HG02884 (cell line): ENCODE data around the gene POU6F2.

ENCODE experiments used
- ATAC-seq: cut with Tn5 transposase; IDR thresholded peaks from one replicate; pipeline ENCODE4 v1.9.1; 2021; ENCODE audit warnings: mild to moderate bottlenecking, moderate library complexity; ENCODE audit not compliant: unreplicated experiment

Gene POU6F2

DNA sequence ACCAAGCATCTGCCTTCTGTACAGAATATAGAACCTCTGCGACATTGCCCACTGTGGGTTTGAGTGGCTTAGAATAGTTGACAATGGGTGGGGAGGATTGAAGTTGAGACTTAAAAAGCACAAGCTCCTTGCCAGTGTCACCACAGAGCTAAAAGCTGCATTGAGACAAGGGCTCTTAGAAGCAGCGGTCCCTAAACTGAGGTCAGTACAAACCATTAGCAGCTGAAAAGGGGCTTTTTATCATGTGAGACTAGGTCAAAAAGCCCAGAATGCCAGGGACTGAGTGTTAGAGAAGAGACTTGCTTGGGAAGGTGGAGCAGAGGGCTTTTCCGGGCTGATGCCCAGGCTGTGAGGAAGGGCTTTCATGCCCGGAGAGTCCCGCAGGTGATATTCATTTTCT is 91.3 kb downstream of the POU6F2 start:
- ATAC-seq, result no peak

DNA sequence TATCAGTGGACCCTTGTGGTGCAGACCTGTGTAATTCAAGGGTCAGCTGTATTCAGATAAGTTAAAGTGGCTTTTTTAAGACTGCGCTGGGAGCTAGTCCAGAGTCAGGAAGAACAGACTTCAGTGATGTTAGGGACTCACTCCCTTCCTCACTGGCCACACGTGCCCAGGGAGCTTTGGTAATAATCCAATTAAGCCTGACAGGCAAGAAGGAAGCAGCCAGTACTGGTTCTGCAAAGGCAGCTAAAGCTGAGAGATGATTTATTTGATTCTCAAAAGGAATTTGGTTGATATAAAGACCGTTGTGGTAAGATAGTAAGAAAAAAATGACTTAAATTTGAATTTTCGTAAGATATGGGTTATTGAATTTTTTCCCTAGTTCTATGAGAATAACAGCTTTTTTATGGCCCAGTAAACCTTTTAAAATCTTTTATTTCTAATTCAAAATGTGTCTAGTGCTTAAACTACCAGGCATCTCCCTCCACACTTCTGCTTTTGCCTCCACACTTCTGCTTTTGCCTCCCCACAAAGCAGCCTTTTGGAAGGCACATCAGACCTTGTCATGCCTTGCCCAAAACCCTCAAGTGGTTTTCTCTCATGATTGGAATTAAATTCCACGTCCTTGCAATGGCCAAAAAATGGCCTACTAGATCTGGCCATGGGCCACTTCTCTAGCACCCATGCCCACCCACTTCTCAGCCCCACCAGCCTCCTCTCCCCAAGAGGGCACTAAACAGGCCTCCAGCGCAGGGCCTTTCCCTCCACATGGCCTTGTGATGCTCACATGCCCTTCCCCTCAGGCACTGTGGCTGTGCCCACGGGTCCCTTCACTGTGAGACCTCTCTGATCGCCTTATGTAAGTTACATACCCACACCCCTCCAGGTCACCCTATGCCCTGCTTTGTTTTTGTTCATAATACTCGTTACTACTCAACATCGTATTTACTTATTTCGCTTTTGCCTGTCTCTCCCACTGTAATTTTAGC is 92.5 kb downstream of the POU6F2 start:
- ATAC-seq, result no peak

DNA sequence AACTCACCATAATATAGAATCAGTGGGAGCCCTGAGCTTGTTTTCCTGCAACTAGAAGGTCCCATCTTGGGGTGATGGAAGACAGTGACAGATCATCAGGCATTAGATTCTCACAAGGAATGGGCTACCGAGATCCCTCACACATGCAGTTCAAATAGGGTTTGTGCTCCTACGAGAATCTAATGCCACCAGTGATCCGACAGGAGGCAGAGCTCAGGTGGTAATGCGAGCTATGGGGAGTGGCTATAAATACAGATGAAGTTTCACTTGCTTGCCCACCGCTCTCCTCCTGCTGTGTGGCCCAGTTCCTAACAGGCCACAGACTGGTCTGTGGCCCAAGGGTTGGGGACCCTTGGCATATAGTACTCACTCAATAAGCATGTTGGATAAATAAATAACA is 93.4 kb downstream of the POU6F2 start:
- ATAC-seq, result no peak

DNA sequence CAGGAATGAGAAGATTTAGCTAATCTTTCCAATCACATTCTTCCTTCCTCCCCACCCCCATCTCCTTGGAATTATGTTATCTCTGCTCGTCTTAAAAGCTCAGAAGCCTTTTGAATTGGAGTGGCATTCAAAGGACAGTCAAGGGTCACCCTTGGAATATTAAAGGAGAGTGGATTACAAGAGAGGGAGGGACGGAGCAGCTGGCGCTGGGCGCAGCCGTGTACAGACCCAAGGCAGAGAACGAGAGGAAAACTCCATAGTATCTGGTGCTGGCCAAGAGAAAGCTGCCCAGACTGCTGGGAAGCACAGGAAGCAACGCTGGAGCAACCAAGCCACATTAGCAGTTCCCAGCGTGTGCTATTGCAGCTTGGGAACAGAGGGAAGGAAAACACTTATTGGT is 95.7 kb downstream of the POU6F2 start:
- ATAC-seq, result no peak

DNA sequence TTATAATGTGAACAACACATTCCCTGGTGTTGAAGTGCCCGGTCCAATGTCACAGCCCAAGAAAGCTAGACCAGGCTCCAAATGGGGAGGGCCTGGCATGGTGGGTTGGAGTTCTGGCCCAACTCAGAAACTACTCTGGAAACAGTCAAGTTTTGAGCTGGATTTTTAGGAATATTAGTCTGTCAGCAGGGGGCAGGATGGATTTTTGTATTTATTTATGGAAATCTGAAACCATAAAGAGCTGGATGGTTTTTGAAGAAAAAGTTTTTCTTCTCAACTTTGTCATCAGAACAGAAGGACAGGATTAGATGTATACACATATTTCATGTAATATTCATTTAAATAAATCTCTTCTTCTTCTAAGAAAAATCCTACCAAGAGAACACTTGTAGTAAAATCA is 97.5 kb downstream of the POU6F2 start:
- ATAC-seq, result no peak

DNA sequence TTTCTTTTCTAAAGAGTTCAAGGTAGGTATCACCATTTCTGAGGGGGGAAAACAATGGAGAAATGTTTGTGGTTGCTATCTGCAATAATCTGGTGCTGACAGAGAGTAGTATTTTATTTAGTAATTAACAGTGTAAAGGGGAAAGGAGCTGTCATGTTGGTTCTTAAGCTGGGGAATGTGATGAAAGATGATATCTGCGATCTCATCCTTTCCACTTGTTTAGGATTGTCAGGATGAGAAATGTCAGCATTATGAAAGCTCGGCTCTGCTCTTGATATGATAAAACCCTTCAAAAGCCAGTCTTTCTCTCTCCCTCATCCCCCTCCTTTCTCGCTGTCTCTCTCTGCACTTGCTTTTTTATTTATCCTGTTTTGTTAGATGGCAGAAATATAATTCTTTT is 106.1 kb downstream of the POU6F2 start:
- ATAC-seq, result no peak

DNA sequence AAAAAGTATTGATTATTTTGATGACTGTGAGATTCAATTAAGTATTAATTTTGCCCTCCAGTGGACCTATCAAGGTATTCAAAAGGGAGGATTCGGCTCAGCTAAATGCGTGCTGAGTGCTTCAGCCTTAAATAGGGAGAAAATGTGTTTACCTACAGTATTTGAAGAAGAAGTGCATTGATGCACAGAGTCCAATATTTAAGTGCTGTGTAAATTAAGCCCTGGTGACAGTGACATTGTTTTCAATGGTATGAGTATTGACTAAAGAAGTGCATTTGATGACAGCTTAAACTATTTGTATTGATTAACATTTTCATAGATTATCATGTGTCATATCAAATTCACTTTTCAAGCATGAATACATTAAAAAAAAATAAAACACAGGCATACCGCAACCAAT is 106.6 kb downstream of the POU6F2 start:
- ATAC-seq, result no peak

DNA sequence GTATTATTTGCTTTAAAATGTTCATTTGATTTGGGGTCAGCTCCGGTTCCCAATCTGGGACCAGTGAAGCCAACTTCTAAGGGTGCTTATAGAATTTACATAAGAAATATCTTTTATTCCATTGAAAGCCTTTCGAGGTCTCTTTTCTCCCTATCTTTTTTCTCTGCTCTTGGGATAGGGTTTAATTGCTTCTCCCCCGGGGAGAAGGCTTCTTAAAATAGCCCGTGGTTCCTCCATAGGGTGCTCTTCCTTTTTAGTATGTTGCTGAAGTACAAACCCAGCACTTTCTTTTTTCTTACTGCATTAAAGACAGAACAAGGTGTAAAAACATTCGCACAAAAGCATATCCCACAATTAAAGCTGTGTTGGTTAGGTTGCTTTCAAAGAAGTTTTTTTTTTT is 107.5 kb downstream of the POU6F2 start:
- no peak for ATAC-seq

DNA sequence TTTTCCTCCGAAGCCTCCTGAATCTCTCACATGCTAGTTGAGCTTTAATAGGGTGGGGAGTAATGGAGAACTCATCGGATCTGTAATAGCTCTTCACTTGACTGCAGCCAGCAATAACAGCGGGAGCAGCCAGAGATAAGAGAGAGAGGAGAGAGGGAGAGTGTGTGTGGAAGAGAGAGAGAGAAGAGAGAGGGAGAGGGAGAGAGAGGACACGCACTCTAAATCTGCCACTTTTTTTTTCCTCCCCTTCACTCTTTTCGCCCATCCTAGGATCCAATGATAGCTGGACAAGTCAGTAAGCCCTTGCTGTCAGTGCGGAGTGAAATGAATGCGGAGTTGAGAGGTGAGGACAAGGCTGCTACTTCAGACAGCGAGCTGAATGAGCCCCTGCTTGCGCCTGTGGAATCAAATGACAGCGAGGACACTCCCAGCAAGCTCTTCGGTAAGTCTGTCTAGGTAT is 107.9 kb downstream of the POU6F2 start:
- ATAC-seq, result no peak

DNA sequence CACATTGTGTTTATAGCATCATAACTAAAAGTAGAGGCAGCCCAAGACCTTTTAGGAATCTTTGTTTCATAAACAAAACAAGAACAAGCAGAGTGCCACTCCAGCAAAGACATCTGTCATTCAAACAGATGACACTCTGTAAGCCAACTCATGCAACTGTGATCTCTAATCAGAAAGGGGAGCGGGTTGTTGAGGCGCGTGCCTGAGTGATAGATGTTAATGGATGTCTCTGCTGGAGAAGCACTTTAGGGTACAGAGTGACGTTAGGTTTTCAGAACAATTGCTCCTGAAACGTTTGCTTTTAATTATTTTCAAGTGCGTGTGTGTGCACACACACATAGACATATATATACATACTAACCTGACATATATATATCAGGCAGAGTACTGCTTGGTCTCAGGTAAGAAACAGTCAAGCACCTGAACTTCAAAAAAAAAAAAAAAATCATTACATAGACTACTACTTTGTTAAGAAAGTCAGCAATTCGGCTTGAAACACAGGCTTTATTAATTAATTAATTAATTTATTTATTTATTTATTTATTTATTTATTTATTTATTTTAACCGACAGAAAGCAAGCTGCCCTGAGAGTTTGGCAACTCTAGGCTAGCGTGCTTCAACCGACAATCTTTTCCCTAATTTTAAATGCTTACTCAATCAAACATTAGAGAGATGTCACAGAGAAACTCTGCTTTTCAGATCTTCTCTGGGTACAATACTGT is 109.1 kb downstream of the POU6F2 start:
- ATAC-seq, result no peak

DNA sequence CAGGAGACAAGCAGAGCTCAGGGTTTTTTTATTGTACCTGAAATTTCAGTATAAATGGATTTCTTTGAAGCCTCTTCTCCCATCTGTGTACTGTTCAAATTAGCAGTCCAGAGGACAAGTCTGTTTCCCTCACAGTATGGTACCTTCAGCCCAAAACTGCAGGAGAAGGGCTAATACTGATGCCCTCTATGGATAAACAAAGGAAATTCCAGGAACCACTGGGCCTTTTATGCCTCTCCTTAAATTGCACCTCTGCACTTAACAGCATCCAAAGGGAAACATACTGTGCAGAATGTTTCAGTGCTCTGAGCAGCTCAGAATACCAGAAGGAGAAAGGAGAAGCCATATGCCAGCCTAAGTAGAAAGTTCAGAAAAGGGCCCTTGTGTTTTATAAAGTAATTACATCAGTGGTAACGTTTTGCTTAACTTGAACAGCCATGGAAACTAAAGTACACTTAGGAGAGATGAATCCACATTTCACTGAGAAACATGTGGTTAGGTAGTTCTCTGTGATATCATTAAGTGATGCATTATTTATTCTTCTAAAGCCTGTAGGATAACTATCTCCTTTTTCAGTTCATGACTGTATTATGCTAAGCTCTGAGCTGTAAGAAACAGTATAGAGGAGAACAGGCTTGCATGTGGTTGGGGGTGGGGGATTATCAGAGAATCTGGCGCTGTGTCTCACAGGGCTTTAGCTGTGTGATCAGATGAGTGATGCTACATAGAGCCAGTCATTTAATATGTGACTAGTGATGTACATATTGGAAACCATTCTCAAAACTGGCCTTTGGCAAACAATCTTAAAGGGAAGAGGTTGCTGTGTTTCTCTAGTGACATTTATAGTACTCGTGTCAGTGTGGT is 111.3 kb downstream of the POU6F2 start:
- ATAC-seq, result no peak

DNA sequence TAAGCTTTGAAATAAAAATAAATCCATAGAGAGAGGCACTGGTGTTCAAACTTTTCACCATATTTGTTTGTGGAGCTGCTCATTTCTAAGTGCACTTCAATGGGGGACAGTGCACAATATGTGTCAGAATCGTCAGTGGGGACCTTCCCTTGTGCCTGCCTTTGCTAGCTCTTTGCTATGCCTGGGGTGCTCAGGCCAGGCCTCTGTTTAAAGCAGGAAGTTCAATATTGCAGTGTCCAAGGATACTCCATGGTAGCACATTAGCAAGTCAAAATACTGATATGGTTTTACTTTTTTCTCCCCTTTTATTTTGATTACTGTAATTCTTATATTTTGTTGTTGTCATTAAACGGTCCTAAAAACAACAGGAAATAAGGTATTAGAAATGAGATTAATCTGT is 113.4 kb downstream of the POU6F2 start:
- no peak for ATAC-seq

DNA sequence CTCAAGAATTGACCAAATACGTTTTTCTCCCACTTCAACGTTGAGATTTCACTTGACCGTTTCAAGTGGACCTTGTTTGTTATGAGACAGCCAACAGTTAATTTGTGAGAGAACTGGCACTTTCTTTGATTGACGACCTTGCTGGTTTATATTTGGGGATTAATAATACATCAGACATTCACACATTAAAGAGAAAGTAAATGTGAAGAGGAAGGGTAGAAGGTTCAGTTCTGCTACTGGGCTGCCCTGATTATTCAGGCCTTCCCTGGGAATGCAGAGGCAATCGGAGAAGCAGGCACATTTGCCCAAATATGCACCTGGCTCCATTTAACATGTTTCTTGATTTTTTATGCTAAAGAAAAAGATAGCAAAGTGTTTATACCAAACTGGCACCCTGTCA is 114.1 kb downstream of the POU6F2 start:
- ATAC-seq, result no peak

DNA sequence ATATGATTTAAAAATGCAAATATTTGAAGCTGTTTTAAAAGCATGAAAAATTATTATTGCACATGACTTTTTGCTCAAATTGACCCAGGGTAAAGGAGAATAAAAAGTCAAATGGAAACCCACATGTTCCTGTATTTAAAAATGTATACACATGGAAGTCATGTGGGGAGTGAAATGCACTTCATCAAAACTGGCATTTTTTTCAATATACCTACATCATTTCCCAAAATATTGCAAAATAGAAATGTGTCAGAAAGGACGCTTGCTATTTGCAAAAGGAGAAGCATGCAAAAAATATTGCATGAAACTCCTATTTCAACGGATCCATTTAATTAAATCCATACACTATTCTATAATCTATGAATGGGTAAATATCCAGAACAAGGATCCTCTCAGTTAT is 117.0 kb downstream of the POU6F2 start:
- ATAC-seq, result no peak

DNA sequence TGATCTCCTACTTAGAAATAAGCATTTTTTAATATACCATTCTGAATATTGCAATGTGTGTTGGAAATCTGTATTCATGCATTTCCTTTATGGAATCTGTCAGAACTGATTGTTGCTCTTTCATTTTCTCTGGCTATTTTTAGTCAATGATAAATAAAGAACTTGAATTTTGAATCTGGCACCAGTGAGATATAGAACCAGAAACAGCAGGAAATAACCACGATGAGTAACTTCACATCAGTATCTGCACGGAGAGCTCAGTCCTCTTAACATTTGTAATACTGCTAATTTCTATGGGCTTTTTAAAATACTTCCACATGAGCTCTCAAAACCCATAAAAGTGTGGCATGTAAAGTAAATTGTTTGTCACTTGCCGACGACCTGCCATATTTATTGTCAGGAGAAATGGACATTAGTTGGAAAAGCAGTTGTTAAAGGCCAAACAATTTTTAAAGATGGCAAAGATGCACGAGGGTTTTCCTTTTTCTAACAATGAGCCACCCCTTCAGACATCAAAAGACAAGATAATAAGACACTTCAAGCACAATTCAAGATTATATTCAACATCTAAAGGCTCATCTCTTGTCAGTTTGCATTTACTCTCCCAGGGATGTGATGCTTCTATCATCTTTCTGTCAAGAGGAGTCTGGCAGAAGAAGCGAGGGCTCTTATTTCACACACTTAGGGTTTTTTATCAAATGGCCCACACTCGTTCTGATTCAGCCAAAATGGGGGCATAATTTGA is 118.3 kb downstream of the POU6F2 start:
- ATAC-seq, result no peak

DNA sequence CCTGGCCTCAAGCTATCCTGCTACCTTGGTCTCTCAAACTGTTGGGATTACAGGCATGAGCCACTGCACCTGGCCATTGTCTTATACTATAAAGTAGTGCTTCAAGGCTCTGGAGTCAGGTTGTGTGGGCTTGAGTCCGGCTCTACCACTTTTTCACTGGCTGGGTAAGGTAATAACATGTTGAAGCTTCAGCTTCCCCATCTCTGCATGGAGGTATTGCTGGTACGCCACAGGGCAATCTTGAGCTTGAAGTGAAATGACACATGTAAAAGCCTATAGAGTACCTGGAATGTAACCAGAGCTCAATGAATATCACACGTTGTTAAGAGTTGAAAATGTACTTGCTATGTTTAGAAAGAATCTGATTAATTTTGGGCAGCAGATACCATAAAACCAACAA is 120.8 kb downstream of the POU6F2 start:
- no peak for ATAC-seq

DNA sequence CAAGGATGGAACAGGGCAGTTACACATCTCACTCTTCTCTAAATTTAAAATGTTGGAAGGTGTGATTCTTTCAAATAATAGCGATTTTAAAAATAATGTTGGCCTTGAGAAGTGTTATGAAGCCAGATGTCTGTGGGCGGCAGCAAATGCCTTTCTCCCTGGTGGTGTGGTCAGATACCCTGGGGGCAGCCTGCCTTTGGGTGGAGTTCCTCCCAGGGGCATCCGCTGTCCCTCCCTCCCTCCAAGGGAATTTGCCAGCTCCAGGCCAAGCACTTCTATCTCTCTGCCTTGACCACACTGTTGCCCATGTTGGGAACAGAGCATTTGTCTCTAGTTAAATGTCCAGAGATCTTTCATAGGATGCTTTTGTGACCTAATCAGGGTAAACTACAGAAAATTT is 121.4 kb downstream of the POU6F2 start:
- ATAC-seq, result no peak

DNA sequence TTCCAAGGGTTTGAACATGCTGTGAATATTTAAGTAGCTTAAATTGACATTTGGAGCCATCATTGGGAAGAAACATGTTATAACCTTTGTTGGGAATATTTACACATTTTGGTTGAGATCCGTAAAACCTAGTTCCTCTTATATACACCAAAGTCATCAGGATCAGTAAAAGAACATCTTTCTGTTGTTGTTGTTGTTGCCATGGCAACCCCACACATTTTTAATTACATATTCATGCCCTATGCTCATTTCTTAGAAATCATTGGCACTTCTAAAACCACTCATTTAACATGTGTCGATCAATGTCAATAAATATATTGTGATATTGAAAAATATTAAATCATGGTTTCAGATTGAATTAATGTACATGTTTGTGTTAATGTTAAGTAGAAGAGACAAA is 122.6 kb downstream of the POU6F2 start:
- ATAC-seq, result no peak

DNA sequence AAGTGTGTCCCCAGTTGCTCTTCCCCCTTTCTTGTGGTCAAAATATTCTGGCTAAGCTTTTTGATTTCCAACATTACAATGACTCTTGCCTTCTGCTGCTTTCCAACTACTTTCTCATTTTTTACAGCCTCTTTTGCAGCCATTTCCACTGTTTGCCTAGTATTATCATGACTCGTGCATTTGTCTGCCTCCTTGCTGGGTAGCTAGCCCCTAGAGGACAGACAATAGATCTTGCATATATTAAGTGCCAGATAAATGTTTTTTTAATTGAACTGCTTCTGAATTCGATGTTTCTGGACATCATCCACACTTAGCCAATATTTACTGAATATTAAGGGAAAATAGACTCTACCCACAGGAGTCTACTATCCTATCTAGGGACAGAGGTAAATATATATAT is 124.5 kb downstream of the POU6F2 start:
- ATAC-seq, result no peak

DNA sequence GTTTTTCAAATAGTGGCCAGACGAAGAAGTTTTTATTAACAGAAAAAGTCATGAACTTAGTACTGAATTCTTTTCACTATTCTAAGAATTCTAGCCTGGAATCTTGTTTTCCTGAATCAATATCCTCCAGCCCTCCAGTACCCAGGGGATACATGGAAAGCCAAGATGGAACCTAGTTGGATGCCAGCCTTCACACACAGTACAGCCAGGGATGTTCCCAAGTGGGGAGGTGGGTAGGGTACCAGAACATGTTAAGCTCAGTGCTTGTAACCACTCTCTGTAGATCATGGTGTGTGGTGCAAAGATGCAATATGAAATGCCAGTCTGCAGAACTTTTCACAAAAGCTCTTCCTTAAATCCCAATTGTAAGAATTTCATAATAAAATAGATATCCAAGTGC is 128.0 kb downstream of the POU6F2 start:
- ATAC-seq, result no peak
